ENCODE measurements around the gene DLGAP1. TPM values are rescaled to one million over a fixed set of nuclear protein-coding genes. Genes with fewer than 3 reads are reported as not detected.

The DLGAP1 gene
- total RNA-seq, 1 donor from 2014 or later = 18.5 TPM

DNA sequence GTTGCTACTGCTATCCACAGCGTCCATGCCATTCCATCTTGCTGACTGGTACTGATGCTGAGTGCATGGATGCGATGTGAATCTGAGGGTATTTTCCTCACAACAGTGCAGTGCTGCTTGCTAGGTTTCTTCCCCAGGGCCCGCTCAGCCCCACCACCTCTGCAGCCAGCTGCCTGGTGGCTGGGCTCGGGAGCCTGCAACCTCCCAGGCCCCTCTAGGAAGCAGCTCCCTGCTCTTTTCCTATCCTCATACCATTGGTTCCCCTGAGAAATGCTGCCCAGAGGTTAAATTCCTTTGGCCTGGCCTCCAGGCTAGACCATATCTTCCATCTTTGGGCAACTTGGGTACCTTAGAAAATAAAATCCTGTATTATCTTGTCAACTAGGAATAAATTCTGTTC is 591.5 kb downstream of the DLGAP1 start:
- Mint-ChIP-seq H3K4me1 (peaks cover 5% of the 10 kb centered on the region), H3K36me3 (no peaks in the 10 kb centered on the region), H3K27ac (no peak overlapping the region), H3K27me3 (ENCODE audit: insufficient read depth, low read depth) (peaks cover 3% of the 10 kb centered on the region), H3K9me3 (no peaks in the 10 kb centered on the region), H3K4me3 (no peak overlapping the region)
- Histone ChIP-seq H3K79me2 (ENCODE audit: low read depth) (no peaks in the 10 kb centered on the region), H3K9ac (no peak overlapping the region), H3K27me3 (no peaks in the 10 kb centered on the region), H3K36me3 (no peaks in the 10 kb centered on the region), H4K20me1 (ENCODE audit: low read depth) (no peaks in the 10 kb centered on the region), H3K4me3 (no peak overlapping the region), H3F3A (ENCODE audit: low read depth) (peaks cover 7% of the 10 kb centered on the region), H3K9me3 (ENCODE audit: low read depth) (no peaks in the 10 kb centered on the region), H3K27ac (no peak overlapping the region), H2AFZ (replicated peaks) (no peak overlapping the region), H3K4me2 (no peak overlapping the region), H3K4me1 (peaks cover 27% of the 10 kb centered on the region)
- DNase-seq (ENCODE audit: low spot score) = no peak
- TF ChIP-seq EZH2phosphoT487 (IDR thresholded peaks at IDR 0.05) (no peak), EZH2 (IDR thresholded peaks at IDR 0.05) (no peak)
- TF ChIP-seq, protein P1, sequence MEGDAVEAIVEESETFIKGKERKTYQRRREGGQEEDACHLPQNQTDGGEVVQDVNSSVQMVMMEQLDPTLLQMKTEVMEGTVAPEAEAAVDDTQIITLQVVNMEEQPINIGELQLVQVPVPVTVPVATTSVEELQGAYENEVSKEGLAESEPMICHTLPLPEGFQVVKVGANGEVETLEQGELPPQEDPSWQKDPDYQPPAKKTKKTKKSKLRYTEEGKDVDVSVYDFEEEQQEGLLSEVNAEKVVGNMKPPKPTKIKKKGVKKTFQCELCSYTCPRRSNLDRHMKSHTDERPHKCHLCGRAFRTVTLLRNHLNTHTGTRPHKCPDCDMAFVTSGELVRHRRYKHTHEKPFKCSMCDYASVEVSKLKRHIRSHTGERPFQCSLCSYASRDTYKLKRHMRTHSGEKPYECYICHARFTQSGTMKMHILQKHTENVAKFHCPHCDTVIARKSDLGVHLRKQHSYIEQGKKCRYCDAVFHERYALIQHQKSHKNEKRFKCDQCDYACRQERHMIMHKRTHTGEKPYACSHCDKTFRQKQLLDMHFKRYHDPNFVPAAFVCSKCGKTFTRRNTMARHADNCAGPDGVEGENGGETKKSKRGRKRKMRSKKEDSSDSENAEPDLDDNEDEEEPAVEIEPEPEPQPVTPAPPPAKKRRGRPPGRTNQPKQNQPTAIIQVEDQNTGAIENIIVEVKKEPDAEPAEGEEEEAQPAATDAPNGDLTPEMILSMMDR (IDR thresholded peaks at IDR 0.05) = no peak

DNA sequence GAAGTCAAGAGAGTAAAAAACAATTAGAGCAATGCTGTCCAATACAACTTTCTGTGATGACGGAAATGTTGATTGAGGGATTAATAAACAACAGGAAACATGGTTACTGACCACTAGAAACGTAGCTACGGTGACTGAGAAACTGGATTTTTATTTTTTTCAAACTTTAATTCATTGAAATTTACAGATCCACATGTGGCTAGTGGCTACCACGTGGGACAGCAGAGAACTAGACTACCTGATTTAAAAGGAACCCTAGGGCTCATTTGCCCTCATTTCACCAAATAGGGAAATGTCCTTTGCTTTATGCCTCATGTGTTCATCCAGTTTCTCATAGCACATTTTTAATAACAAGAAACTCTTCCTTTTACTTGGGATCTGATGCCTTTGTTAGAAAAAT is 592.1 kb downstream of the DLGAP1 start:
- peaks cover 1% of the 10 kb centered on the region for H3F3A ChIP-seq (ENCODE audit: low read depth)
- Mint-ChIP-seq H3K4me3 (no peak overlapping the region), H3K36me3 (no peaks in the 10 kb centered on the region), H3K27me3 (ENCODE audit: insufficient read depth, low read depth) (peaks cover 3% of the 10 kb centered on the region), H3K9me3 (no peaks in the 10 kb centered on the region), H3K27ac (no peak overlapping the region), H3K4me1 (peaks cover 3% of the 10 kb centered on the region)
- peaks cover 21% of the 10 kb centered on the region for H3K4me1 ChIP-seq
- no peak overlapping the region for H3K27ac ChIP-seq
- H4K20me1 ChIP-seq (ENCODE audit: low read depth) = no peaks in the 10 kb centered on the region
- H2AFZ ChIP-seq (replicated peaks) = no peak overlapping the region
- H3K9me3 ChIP-seq (ENCODE audit: low read depth) = no peaks in the 10 kb centered on the region
- no peaks in the 10 kb centered on the region for H3K36me3 ChIP-seq
- no peaks in the 10 kb centered on the region for H3K79me2 ChIP-seq (ENCODE audit: low read depth)
- H3K27me3 ChIP-seq = no peaks in the 10 kb centered on the region
- no peak overlapping the region for H3K4me2 ChIP-seq
- H3K9ac ChIP-seq = no peak overlapping the region
- no peak for DNase-seq (ENCODE audit: low spot score)
- TF ChIP-seq EZH2 (IDR thresholded peaks at IDR 0.05) (no peak), EZH2phosphoT487 (IDR thresholded peaks at IDR 0.05) (no peak)
- TF ChIP-seq, protein P1 (IDR thresholded peaks at IDR 0.05) = no peak
- H3K4me3 ChIP-seq = no peak overlapping the region

DNA sequence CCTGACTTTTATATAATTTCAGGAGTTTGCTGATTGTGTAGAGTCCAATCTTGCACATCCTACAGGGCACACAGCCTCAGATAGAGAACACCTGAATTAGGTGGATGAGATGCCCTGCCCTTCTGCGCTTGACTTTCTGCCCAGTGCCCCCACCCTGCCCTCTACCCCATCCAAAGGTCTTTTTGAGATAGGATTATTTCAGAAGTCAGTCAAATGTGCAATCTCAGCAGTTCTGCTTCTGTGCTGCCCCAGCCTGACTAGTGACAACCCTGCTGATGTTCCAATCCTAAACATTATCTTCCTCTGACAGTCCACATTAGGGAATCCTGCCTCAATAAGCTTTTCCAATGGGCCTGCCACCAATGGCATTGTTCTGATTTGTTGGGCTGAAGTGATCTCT is 593.6 kb downstream of the DLGAP1 start:
- Mint-ChIP-seq H3K27ac (no peak overlapping the region), H3K4me3 (no peak overlapping the region), H3K4me1 (no peaks in the 10 kb centered on the region), H3K36me3 (no peaks in the 10 kb centered on the region), H3K27me3 (ENCODE audit: insufficient read depth, low read depth) (peaks cover under 1% of the 10 kb centered on the region), H3K9me3 (no peaks in the 10 kb centered on the region)
- peaks cover 11% of the 10 kb centered on the region for H3K4me1 ChIP-seq
- H2AFZ ChIP-seq (replicated peaks) = no peak overlapping the region
- DNase-seq (ENCODE audit: low spot score) = no peak
- no peak overlapping the region for H3K4me2 ChIP-seq
- H3K27me3 ChIP-seq = no peaks in the 10 kb centered on the region
- no peak overlapping the region for H3K4me3 ChIP-seq
- no peak overlapping the region for H3K9ac ChIP-seq
- H3K36me3 ChIP-seq = no peaks in the 10 kb centered on the region
- TF ChIP-seq, protein P1 (IDR thresholded peaks at IDR 0.05) = no peak
- TF ChIP-seq EZH2phosphoT487 (IDR thresholded peaks at IDR 0.05) = no peak
- no peak for TF ChIP-seq EZH2 (IDR thresholded peaks at IDR 0.05)
- no peaks in the 10 kb centered on the region for H4K20me1 ChIP-seq (ENCODE audit: low read depth)
- no peaks in the 10 kb centered on the region for H3K79me2 ChIP-seq (ENCODE audit: low read depth)
- no peaks in the 10 kb centered on the region for H3K9me3 ChIP-seq (ENCODE audit: low read depth)
- H3K27ac ChIP-seq = no peak overlapping the region
- H3F3A ChIP-seq (ENCODE audit: low read depth) = no peaks in the 10 kb centered on the region
